Ecto neural progenitor cell (in vitro differentiated cells): ENCODE data around the gene CPLANE1.

ENCODE experiments used
- DNase-seq: peaks from one replicate; pipeline ENCODE4 v3.0.0-alpha.2; 2018; ENCODE audit warnings: low spot score

The CPLANE1 gene

GRCh38 chr5:37063739-37064138 is 185.4 kb downstream of the CPLANE1 start:
- no peak for DNase-seq

- DNase-seq, result no peak
These were observed 189.1 kb downstream of the CPLANE1 start for GRCh38 chr5:37060030-37060429.

- no peak for DNase-seq
These were observed 192.4 kb downstream of the CPLANE1 start for GRCh38 chr5:37056762-37057161.
